ENCODE results near the gene PTPRN2. TPM values are rescaled to one million over a fixed set of nuclear protein-coding genes. Genes with fewer than 3 reads are reported as not detected.

Gene PTPRN2
- total and polyA plus RNA-seq, 2 donors (not counting 1 experiment from before 2014, with no cell fraction given): 0.54 to 1.2 TPM

- Histone ChIP-seq H4K20me1 (ENCODE audit: control insufficient read depth, extremely low read depth, insufficient read depth, low read length) (no peaks in the 10 kb centered on the region), H3K36me3 (ENCODE audit: control insufficient read depth, insufficient read depth, low read length) (no peaks in the 10 kb centered on the region), H3K79me2 (ENCODE audit: control insufficient read depth, insufficient read depth, low read length) (no peaks in the 10 kb centered on the region), H3K9ac (ENCODE audit: insufficient read depth, low read length) (no peak overlapping the region), H3K4me1 (ENCODE audit: control insufficient read depth, extremely low read depth, insufficient read depth, low read length) (no peaks in the 10 kb centered on the region), H3K4me2 (ENCODE audit: extremely low read depth, insufficient read depth, low read length) (no peak overlapping the region), H3K4me3 (replicated peaks in 1 of 4; ENCODE audit: control extremely low read depth in 1 of 4, insufficient read depth in 1 of 4, low read depth in 3 of 4, low read length in 4 of 4) (no peak overlapping the region), H3K27ac (ENCODE audit: insufficient read depth, low read length) (no peak overlapping the region), H3K9me3 (ENCODE audit: control insufficient read depth, insufficient read depth, low read depth, low read length) (no peaks in the 10 kb centered on the region), H3K27me3 (ENCODE audit: control insufficient read depth, insufficient read depth, low read length) (no peaks in the 10 kb centered on the region), H2AFZ (ENCODE audit: low read length) (no peak overlapping the region)
- no peak for TF ChIP-seq EZH2 (IDR thresholded peaks at IDR 0.05; ENCODE audit: low read length, missing control alignments)
- TF ChIP-seq, protein P1, sequence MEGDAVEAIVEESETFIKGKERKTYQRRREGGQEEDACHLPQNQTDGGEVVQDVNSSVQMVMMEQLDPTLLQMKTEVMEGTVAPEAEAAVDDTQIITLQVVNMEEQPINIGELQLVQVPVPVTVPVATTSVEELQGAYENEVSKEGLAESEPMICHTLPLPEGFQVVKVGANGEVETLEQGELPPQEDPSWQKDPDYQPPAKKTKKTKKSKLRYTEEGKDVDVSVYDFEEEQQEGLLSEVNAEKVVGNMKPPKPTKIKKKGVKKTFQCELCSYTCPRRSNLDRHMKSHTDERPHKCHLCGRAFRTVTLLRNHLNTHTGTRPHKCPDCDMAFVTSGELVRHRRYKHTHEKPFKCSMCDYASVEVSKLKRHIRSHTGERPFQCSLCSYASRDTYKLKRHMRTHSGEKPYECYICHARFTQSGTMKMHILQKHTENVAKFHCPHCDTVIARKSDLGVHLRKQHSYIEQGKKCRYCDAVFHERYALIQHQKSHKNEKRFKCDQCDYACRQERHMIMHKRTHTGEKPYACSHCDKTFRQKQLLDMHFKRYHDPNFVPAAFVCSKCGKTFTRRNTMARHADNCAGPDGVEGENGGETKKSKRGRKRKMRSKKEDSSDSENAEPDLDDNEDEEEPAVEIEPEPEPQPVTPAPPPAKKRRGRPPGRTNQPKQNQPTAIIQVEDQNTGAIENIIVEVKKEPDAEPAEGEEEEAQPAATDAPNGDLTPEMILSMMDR (conservative IDR thresholded peaks at IDR 0.05 in 1 of 2, IDR thresholded peaks at IDR 0.05 in 1 of 2; ENCODE audit: low read depth in 1 of 2, low read length in 2 of 2): no peak
- no peak for DNase-seq (ENCODE audit: low read depth in 2 of 2)
Observed at GRCh38 chr7:158093156-158093796, 494.3 kb downstream of the PTPRN2 start.

DNA sequence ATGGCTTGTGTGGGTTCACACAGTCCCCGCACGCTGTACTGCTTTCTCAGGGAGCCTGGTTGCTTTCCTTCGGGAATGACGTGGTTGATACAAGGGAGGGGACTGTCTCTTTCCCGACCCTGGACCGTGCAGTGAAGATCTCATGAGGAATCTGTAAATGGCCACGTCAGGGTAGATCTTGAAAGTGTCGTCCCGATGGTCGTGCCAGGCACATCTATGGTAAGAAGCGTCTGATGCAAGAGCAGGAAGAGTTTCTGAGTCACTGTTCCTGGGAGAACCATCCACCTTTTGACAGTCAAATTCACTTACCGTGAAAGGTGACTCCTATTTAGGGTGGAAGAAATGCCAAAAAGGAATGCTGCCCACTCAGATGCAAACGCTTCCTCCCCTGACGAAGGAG lies 500.4 kb downstream of the PTPRN2 start:
- no peaks in the 10 kb centered on the region for H3K27me3 ChIP-seq (ENCODE audit: control insufficient read depth, insufficient read depth, low read length)
- no peaks in the 10 kb centered on the region for H3K9me3 ChIP-seq (ENCODE audit: control insufficient read depth, insufficient read depth, low read depth, low read length)
- no peaks in the 10 kb centered on the region for H3K4me1 ChIP-seq (ENCODE audit: control insufficient read depth, extremely low read depth, insufficient read depth, low read length)
- H2AFZ ChIP-seq (ENCODE audit: low read length): no peak overlapping the region
- DNase-seq (ENCODE audit: low read depth in 2 of 2): no peak
- H3K4me2 ChIP-seq (ENCODE audit: extremely low read depth, insufficient read depth, low read length): no peak overlapping the region
- no peak overlapping the region for H3K27ac ChIP-seq (ENCODE audit: insufficient read depth, low read length)
- no peak overlapping the region for H3K4me3 ChIP-seq (replicated peaks in 1 of 4; ENCODE audit: control extremely low read depth in 1 of 4, insufficient read depth in 1 of 4, low read depth in 3 of 4, low read length in 4 of 4)
- H3K9ac ChIP-seq (ENCODE audit: insufficient read depth, low read length): no peak overlapping the region
- H3K79me2 ChIP-seq (ENCODE audit: control insufficient read depth, insufficient read depth, low read length): no peaks in the 10 kb centered on the region
- TF ChIP-seq, protein P1 (conservative IDR thresholded peaks at IDR 0.05 in 1 of 2, IDR thresholded peaks at IDR 0.05 in 1 of 2; ENCODE audit: low read depth in 1 of 2, low read length in 2 of 2): no peak
- no peak for TF ChIP-seq EZH2 (IDR thresholded peaks at IDR 0.05; ENCODE audit: low read length, missing control alignments)
- no peaks in the 10 kb centered on the region for H4K20me1 ChIP-seq (ENCODE audit: control insufficient read depth, extremely low read depth, insufficient read depth, low read length)
- H3K36me3 ChIP-seq (ENCODE audit: control insufficient read depth, insufficient read depth, low read length): no peaks in the 10 kb centered on the region

DNA sequence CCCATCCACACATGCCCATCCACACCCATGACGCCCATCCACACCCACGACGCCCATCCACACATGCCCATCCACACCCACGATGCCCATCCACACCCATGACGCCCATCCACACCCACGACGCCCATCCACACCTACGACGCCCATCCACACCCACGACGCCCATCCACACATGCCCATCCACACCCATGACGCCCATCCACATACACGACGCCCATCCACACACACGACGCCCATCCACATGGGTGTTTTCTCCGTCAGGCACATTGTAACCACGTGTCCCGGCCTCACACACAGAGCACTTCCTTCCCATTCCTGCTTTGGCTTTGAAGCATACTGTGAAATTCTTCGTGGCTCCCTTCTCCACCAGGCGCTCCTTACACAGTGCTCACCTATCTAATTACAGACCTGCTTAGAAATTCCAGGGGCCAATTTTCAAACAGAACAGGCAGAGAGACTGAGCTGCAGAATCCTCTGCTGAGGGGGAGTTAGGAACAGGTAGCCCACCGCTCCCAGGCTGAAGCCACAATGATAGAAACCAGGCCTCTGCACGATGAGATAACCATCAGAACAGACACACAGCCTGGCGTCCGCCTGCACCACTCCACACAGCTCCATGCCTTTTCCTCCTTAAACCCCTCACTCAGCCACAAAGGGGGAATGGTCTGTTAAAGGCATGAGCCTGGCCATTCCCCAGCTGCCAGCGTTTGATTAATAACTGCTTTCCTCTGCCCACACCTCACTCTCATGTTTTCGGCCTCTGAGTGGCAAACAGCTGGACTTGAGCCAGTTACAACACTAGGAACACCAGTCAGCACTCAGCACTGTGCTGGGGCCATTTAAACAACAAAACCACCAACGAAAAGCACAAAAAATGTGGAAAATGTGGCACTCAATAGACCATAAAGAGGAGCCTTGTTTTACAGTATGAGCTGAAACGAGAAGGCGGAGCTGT lies 501.6 kb downstream of the PTPRN2 start:
- H3K9ac ChIP-seq (ENCODE audit: insufficient read depth, low read length): no peak overlapping the region
- no peaks in the 10 kb centered on the region for H3K9me3 ChIP-seq (ENCODE audit: control insufficient read depth, insufficient read depth, low read depth, low read length)
- H3K27me3 ChIP-seq (ENCODE audit: control insufficient read depth, insufficient read depth, low read length): no peaks in the 10 kb centered on the region
- H3K27ac ChIP-seq (ENCODE audit: insufficient read depth, low read length): no peak overlapping the region
- no peak overlapping the region for H3K4me2 ChIP-seq (ENCODE audit: extremely low read depth, insufficient read depth, low read length)
- H4K20me1 ChIP-seq (ENCODE audit: control insufficient read depth, extremely low read depth, insufficient read depth, low read length): no peaks in the 10 kb centered on the region
- TF ChIP-seq, protein P1 (conservative IDR thresholded peaks at IDR 0.05 in 1 of 2, IDR thresholded peaks at IDR 0.05 in 1 of 2; ENCODE audit: low read depth in 1 of 2, low read length in 2 of 2): no peak
- TF ChIP-seq EZH2 (IDR thresholded peaks at IDR 0.05; ENCODE audit: low read length, missing control alignments): no peak
- no peaks in the 10 kb centered on the region for H3K79me2 ChIP-seq (ENCODE audit: control insufficient read depth, insufficient read depth, low read length)
- H3K4me3 ChIP-seq (replicated peaks in 1 of 4; ENCODE audit: control extremely low read depth in 1 of 4, insufficient read depth in 1 of 4, low read depth in 3 of 4, low read length in 4 of 4): no peak overlapping the region
- H3K4me1 ChIP-seq (ENCODE audit: control insufficient read depth, extremely low read depth, insufficient read depth, low read length): no peaks in the 10 kb centered on the region
- DNase-seq (ENCODE audit: low read depth in 2 of 2): no peak
- H3K36me3 ChIP-seq (ENCODE audit: control insufficient read depth, insufficient read depth, low read length): no peaks in the 10 kb centered on the region
- no peak overlapping the region for H2AFZ ChIP-seq (ENCODE audit: low read length)

Measured in fibroblast of lung (primary cell).